Stimulated activated naive B cell treated with anti-CD40 and anti-IgM and Interleukin-4, amounts not matched to agents 10 μg/mL and 1 μg/mL and 100 μg/mL, for 72 hours (primary cell): ENCODE measurements around the gene JPH2.

Experiments used
- ATAC-seq, 2 donors: fragments of 150-1000 bp; cut with Tn5 transposase; replicated peaks; 2 replicates each; pipeline ENCODE4 v1.10.0; 2021; ENCODE audit warnings: moderate library complexity in 1 of 2
- DNase-seq: peaks from one replicate; pipeline ENCODE4 v3.0.0; 2021
- H3K27ac Mint-ChIP-seq: one replicate; pipeline ENCODE4 v1.8.0; 2022; ENCODE audit warnings: mild to moderate bottlenecking, mixed read lengths
- H3K27me3 Mint-ChIP-seq, 2 donors: one replicate each; pipeline ENCODE4 v1.8.0; 2022; ENCODE audit warnings: mixed read lengths in 2 of 2
- H3K36me3 Mint-ChIP-seq, 2 donors: one replicate each; pipeline ENCODE4 v1.8.0; 2022; ENCODE audit warnings: mixed read lengths in 2 of 2, mild to moderate bottlenecking in 1 of 2
- H3K4me1 Mint-ChIP-seq, 2 donors: one replicate each; pipeline ENCODE4 v1.8.0; 2022; ENCODE audit warnings: mixed read lengths in 2 of 2, mild to moderate bottlenecking in 1 of 2
- H3K4me3 Mint-ChIP-seq, 2 donors: one replicate each; pipeline ENCODE4 v1.8.0; 2022; ENCODE audit warnings: mild to moderate bottlenecking in 2 of 2, mixed read lengths in 2 of 2, moderate library complexity in 1 of 2
- H3K9me3 Mint-ChIP-seq, 2 donors: one replicate each; pipeline ENCODE4 v1.8.0; 2022; ENCODE audit warnings: mixed read lengths in 2 of 2, mild to moderate bottlenecking in 1 of 2

JPH2 gene

DNA sequence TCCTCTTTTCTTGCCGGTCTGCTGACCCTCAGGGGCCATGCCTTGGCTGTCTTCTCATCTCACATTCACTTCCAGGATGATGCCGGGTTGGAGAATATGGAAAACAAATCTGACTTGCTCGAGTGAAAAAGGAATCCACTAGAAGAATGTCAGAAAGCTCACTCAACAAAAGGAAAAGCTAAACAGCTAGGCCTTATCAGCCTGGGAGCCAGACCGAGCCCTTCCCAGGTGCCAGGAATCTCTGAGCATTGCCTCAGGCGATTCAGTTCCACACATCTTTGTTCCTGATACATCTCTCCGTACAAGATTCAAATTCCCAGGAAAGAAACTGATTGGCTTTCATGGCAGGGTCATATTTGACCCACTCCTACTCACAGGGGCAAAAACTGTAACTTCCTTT, 32.8 kb upstream of the JPH2 start:
- H3K36me3 Mint-ChIP-seq = peaks cover 4 to 15% of the 10 kb centered on the region in 2 donors
- H3K9me3 Mint-ChIP-seq = no peaks in the 10 kb centered on the region
- no peak overlapping the region for H3K4me3 Mint-ChIP-seq
- no peaks in the 10 kb centered on the region for H3K27me3 Mint-ChIP-seq
- DNase-seq = no peak
- no peak for ATAC-seq
- H3K4me1 Mint-ChIP-seq = peaks cover 21 to 34% of the 10 kb centered on the region in 2 donors
- no peak overlapping the region for H3K27ac Mint-ChIP-seq

DNA sequence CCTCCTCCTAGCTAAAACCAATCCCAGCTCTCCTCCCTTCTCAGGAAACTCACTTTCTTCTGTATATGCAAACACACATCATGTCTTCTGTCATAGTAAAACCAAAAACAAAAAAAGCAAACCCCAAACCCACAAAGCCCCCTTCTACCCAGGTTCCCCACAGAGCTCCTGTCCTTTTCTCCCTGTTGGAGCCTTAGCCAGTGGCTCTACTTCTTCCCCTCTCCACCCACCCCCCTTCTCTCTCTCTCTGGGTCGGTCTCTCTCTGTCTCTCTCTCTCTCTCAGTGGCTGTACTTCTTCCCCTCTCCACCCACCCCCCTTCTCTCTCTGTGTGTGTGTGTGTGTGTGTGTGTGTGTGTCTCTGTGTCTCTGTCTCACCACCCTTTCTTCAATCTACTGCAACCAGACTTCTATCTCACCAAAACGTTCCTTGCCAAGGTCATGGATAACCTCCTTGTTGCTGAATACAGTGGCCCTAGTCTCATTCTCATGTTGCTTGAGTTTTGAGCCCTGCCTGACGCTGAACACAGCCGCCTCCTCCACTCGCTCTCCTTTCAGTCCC, 32.3 kb upstream of the JPH2 start:
- ATAC-seq = no peak
- H3K27me3 Mint-ChIP-seq = no peaks in the 10 kb centered on the region
- no peak overlapping the region for H3K4me3 Mint-ChIP-seq
- peaks cover 21 to 35% of the 10 kb centered on the region in 2 donors for H3K4me1 Mint-ChIP-seq
- peaks cover 4 to 15% of the 10 kb centered on the region in 2 donors for H3K36me3 Mint-ChIP-seq
- no peak for DNase-seq
- H3K27ac Mint-ChIP-seq = peak overlapping the region; percentile 3
- H3K9me3 Mint-ChIP-seq = no peaks in the 10 kb centered on the region

- Mint-ChIP-seq H3K9me3 (no peaks in the 10 kb centered on the region), H3K4me3 (no peak overlapping the region), H3K27me3 (no peaks in the 10 kb centered on the region), H3K27ac (no peak overlapping the region), H3K36me3 (peaks cover 4 to 15% of the 10 kb centered on the region in 2 donors), H3K4me1 (peaks cover 21 to 35% of the 10 kb centered on the region in 2 donors)
- DNase-seq (no peak), ATAC-seq (no peak)
Measured at GRCh38 chr20:44218446-44218845, 31.5 kb upstream of the JPH2 start.

DNA sequence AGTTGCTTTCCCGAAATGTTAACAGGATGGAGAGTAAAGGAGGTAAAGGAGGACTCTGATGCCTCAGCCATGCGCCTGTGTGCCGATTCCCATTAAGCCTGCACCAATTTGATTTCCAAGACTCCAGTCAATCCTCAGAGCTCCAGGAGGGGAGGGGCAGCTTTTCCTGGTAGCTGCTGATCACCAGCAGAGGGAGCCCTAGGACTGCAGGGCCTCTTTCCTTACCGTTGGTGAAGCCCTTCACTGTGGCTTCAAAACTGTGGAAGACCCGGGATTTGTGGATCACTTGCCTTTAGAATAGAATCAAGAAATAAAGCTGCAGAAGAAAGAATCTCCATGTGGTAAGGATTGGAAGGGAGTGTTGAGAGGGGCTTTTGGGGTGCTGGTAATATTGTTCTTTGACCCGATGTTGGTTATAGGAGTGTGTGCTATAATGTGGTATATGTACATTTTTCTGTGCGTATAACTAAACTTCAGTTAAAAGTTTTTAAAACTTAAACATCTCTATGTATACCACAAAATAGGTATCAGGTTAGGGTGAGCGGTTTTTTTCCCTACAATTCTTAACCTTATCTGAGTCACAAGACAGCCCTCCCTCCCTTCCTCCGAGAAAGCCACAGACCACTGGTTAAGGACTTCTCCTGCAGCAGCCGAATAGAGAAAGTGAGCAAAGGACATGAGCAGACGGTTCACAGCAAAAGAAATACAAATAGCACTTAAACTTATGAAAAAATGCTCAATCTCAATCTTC, 30.5 kb upstream of the JPH2 start:
- Mint-ChIP-seq H3K36me3 (peaks cover 4 to 15% of the 10 kb centered on the region in 2 donors), H3K27ac (no peak overlapping the region), H3K4me3 (peak overlapping the region; percentile 51 to 66), H3K9me3 (no peaks in the 10 kb centered on the region), H3K27me3 (no peaks in the 10 kb centered on the region), H3K4me1 (peaks cover 21 to 35% of the 10 kb centered on the region in 2 donors)
- DNase-seq = no peak
- peak; percentile 49 to 61 for ATAC-seq

DNA sequence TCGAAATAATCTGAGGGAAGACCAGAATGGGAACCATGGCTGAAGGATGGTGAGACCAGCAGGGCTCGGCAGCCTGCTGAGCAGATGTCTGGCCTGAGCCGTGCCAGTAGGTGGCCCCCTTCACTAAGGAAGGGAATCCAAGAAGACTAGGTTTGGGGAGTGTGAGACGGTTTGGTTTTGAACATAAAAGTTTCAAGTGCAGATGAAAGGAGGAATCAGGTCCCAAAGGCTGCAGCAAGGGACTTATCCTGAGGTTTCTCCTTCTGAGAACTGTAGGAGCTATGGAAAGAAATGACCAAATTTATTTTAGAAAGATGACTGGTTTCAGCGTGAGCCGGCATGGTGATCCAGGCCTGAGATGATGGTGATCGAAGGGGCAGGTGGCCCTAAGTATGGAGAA, 28.1 kb upstream of the JPH2 start:
- Mint-ChIP-seq H3K4me1 (peaks cover 26 to 48% of the 10 kb centered on the region in 2 donors), H3K4me3 (no peak overlapping the region), H3K27me3 (no peaks in the 10 kb centered on the region), H3K36me3 (peaks cover 2 to 10% of the 10 kb centered on the region in 2 donors), H3K27ac (peak overlapping the region; percentile 33), H3K9me3 (no peaks in the 10 kb centered on the region)
- ATAC-seq = peak; percentile 22 to 30
- DNase-seq = peak; percentile 58

DNA sequence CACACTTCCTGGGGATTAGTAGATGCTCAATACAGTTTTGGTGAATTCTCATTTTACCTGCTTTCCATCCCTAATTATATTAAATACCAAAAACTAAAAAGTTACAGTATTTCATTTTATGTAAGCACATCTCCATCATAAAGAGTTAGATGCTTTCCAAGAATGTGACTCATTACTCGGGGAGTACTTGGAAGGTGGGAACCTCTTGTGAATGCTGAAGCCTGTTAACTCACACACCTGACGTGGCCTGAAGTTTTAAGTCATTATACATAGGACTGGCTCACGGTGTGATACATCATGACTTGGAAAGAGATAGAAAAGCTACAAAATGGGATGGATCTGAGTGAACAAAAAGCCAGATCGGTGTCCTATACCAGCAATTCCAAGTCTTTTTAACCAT, 25.8 kb upstream of the JPH2 start:
- H3K4me3 Mint-ChIP-seq = no peak overlapping the region
- H3K4me1 Mint-ChIP-seq = peaks cover 30 to 48% of the 10 kb centered on the region in 2 donors
- DNase-seq (no peak), ATAC-seq (no peak)
- peaks cover 2 to 10% of the 10 kb centered on the region in 2 donors for H3K36me3 Mint-ChIP-seq
- H3K27me3 Mint-ChIP-seq = no peaks in the 10 kb centered on the region
- H3K9me3 Mint-ChIP-seq = no peaks in the 10 kb centered on the region
- H3K27ac Mint-ChIP-seq = no peak overlapping the region

DNA sequence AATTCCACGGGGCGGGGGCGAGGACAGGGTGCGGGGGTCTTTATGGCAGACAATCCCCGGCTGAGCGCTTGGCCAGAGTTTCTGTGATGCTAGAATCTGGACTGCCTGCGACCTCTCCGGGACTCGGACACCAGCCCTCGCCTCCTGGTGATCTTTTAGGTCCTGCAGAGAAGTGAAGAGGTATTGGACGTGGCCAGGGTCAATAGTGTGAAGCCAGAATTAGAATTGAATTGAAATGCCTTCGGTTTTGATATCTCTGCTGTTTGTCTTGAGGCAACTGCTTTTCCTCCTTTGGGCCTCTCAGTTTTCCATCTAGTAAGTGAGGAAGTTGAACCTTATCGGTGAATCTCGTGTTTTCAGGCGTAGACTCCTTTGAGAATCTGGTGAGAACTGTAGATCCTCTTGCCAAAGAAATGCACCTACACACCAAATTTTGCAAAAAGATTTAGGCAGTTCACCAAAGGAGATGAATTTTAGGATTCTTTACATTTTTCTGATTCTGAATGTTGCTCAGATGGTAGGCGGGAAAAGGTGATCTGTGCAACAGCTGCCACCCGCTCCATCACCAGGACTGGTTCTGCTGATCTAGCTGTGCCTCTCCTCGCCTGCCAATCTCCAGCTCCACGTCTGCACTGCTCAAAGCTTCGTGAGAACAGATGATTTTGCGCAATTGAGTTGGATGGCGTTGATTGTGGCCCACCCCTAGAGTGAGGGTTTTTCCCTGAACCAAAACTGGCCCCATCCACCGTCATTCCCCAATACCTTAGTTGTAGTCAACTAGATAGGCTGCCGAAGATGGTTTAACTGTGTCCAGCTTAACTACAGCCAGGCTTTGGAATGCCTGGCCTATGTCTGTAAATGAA, 24.4 kb upstream of the JPH2 start:
- Mint-ChIP-seq H3K27ac (peak overlapping the region; percentile 97), H3K4me3 (peak overlapping the region; percentile 98), H3K36me3 (peaks cover 3 to 11% of the 10 kb centered on the region in 2 donors), H3K4me1 (peaks cover 35 to 54% of the 10 kb centered on the region in 2 donors), H3K9me3 (no peaks in the 10 kb centered on the region), H3K27me3 (no peaks in the 10 kb centered on the region)
- ATAC-seq (no peak), DNase-seq (no peak)

DNA sequence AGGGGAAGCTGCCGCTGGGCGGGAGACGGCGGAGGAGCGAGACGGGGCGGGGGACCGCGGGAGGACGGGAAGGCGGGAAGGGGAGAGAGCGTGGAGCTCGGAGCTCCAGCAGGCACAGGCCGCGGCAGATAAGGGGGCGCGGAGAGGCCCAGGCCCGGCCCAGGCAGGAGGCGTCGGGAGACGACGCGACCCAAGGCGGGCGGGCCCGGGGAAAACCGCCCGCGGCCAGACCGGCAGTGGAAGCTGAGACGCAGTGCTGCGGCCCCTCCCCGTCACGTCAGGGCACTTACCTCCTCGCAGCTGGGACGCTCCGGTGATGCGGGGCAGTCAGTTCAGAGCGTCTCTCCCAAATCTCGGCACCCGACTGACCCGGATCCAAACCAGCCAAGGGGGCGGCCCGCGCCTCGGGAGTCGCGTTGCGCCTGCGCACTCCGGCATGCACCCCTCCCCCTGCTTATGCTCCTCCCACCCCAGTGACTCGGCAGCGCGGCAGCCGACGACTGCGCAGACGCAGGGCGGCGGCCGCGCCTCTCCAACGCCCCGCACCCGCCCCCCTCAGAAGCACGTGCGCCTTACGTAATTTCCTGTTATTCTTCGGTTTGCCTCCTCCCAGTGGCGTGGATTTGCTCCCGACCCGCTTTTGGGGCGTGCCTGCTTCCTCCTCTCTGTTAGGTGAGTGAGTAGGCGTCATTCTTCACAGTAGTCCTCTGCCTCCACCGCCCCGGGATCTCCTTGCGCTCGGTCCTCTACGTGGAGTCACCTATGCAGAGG, 23.6 kb upstream of the JPH2 start, which contains the start of gene OSER1:
Gene OSER1, minus strand, starts transcription at position 366 of the 771 bp plus-strand sequence. CDS start 3,814 bp downstream, outside the sequence.
- peak within 1 kb of the TSS; percentile 98 for H3K4me3 Mint-ChIP-seq
- no peaks in the 10 kb centered on the region for H3K27me3 Mint-ChIP-seq
- ATAC-seq (peak; percentile 82 to 85), DNase-seq (peak; percentile 95)
- H3K36me3 Mint-ChIP-seq = peaks cover 4 to 8% of the 10 kb centered on the region in 2 donors
- peaks cover 32 to 58% of the 10 kb centered on the region in 2 donors for H3K4me1 Mint-ChIP-seq
- H3K27ac Mint-ChIP-seq = peak within 1 kb of the TSS; percentile 97
- no peaks in the 10 kb centered on the region for H3K9me3 Mint-ChIP-seq

DNA sequence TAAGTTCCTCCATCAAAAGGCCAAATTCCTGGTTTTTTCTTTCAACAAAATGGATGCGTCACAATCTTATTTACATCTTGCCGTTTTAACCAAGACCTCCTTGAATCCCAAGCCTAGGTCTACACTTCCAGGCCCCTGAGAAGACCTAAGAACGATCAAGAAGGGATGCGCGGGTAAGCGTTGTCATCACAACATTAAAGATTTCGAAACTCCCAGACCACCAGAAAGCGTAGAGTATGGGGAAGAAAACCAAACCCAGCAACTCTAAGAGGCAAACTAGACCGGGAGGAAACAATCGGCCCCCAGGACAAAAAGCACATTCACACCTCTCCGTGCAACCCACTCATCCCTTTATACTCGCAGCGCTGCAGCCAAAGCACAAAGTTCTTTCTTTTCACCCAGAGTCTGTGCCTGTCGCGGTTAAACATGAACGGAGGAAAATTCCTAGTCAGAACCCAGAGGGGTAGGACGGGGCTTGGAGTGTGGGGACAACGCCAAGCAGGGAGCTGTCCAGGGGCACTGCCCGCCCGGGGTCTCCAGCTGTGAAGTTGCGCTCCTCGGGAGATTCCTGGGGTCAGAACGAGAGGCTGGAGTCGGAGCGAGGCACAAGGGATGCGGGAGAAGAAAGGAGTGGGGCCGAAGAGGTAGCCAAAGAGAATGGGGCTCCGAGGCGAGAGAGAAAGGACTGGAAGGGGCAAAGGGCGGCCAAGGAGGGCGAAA, 22.9 kb upstream of the JPH2 start:
- no peaks in the 10 kb centered on the region for H3K9me3 Mint-ChIP-seq
- ATAC-seq (no peak), DNase-seq (no peak)
- no peaks in the 10 kb centered on the region for H3K27me3 Mint-ChIP-seq
- H3K4me3 Mint-ChIP-seq = peak overlapping the region; percentile 98
- peaks cover 4 to 7% of the 10 kb centered on the region in 2 donors for H3K36me3 Mint-ChIP-seq
- peak overlapping the region; percentile 97 for H3K27ac Mint-ChIP-seq
- H3K4me1 Mint-ChIP-seq = peaks cover 27 to 54% of the 10 kb centered on the region in 2 donors

GRCh38 chr20:44208770-44209169, 21.8 kb upstream of the JPH2 start:
- Mint-ChIP-seq H3K27me3 (no peaks in the 10 kb centered on the region), H3K27ac (peak overlapping the region; percentile 97), H3K36me3 (peaks cover 4 to 7% of the 10 kb centered on the region in 2 donors), H3K4me3 (peak overlapping the region; percentile 98), H3K9me3 (no peaks in the 10 kb centered on the region), H3K4me1 (peaks cover 29 to 59% of the 10 kb centered on the region in 2 donors)
- no peak for DNase-seq
- ATAC-seq = no peak

GRCh38 chr20:44208165-44208564, 21.2 kb upstream of the JPH2 start:
- Mint-ChIP-seq H3K27ac (peak overlapping the region; percentile 97), H3K4me1 (peaks cover 31 to 59% of the 10 kb centered on the region in 2 donors), H3K4me3 (peak overlapping the region; percentile 98), H3K36me3 (peaks cover 4 to 10% of the 10 kb centered on the region in 2 donors), H3K27me3 (no peaks in the 10 kb centered on the region), H3K9me3 (no peaks in the 10 kb centered on the region)
- DNase-seq = no peak
- ATAC-seq = no peak

- no peak for DNase-seq
- Mint-ChIP-seq H3K36me3 (peaks cover 8 to 14% of the 10 kb centered on the region in 2 donors), H3K27me3 (no peaks in the 10 kb centered on the region), H3K27ac (peak overlapping the region; percentile 37), H3K4me3 (peak overlapping the region; percentile 62 to 63), H3K4me1 (peaks cover 31 to 59% of the 10 kb centered on the region in 2 donors), H3K9me3 (no peaks in the 10 kb centered on the region)
- ATAC-seq = no peak
Measured at GRCh38 chr20:44207126-44207723, 20.2 kb upstream of the JPH2 start.

GRCh38 chr20:44206132-44206531, 19.1 kb upstream of the JPH2 start:
- Mint-ChIP-seq H3K27ac (no peak overlapping the region), H3K27me3 (no peaks in the 10 kb centered on the region), H3K9me3 (no peaks in the 10 kb centered on the region), H3K4me3 (peak overlapping the region in 1 of 2 donors; percentile 16), H3K36me3 (peaks cover 16 to 24% of the 10 kb centered on the region in 2 donors), H3K4me1 (peaks cover 29 to 59% of the 10 kb centered on the region in 2 donors)
- ATAC-seq (no peak), DNase-seq (no peak)
